IPS DF 6.9 (cell line): ENCODE results near the gene USP12.
A peak's percentile ranks its signal among the peaks of the same experiment; 100 is the strongest.

Experiments
- DNase-seq: peaks from one replicate; pipeline ENCODE4 v3.0.0-alpha.2; 2013; ENCODE audit warnings: low read depth, low spot score
- H3K27ac ChIP-seq: one replicate; pipeline ENCODE4 v1.5.1; 2013; ENCODE audit warnings: low read length, control low read depth
- H3K27me3 ChIP-seq: 2 replicates; pipeline ENCODE4 v1.6.1; 2013; ENCODE audit warnings: mild to moderate bottlenecking, low read length; ENCODE audit not compliant: control insufficient read depth, insufficient read depth
- H3K36me3 ChIP-seq: 2 replicates; pipeline ENCODE4 v1.6.1; 2013; ENCODE audit warnings: low read length; ENCODE audit not compliant: control insufficient read depth, insufficient read depth
- H3K4me1 ChIP-seq: 2 replicates; pipeline ENCODE4 v1.6.1; 2013; ENCODE audit warnings: low read length; ENCODE audit not compliant: control insufficient read depth, insufficient read depth
- H3K4me3 ChIP-seq: 2 replicates; pipeline ENCODE4 v1.5.1; 2013; ENCODE audit warnings: mild to moderate bottlenecking, low read length
- H3K9me3 ChIP-seq: 2 replicates; pipeline ENCODE4 v1.6.1; 2013; ENCODE audit warnings: low read length, inconsistent platforms; ENCODE audit not compliant: control insufficient read depth, insufficient read depth
- WGBS: extraction: QIAGEN DNeasy Blood & Tissue Kit; methylation state at CpG from one replicate; pipeline ENCODE4 v1.1.7; 2013; ENCODE audit warnings: mixed read lengths, missing lambda C conversion rate; ENCODE audit not compliant: insufficient read length, insufficient coverage; 5-methylcytosine and 5-hydroxymethylcytosine counted together

The USP12 gene

DNA sequence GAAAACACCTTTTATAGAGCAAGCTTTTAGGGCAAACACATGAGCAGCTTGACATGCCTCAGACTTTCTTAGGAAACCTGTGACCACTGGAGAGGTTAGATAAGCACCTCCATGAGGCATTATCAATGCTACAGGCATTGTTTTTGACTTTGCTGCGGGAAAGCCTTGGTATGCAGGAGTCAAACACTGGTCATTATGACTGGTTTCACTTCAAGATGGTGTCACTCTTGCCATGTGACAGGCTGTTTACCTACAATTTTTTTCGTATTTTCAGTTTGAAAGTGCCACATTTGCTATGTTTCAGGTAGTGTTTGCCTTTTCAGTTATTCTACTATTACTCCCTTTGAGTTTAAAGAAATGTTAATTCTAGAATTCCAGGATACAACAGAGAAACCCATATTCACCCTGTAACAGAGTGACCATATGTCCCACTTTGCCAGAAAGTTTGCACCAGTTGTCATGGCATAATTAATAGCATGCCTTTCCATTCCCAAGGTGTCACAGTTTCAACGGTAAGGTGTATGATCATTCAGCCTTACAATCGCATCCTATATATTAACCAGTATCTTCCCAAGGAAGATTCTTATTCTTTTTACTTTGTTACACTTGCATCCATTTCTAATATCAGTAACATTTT lies 33.0 kb downstream of the USP12 start:
- Histone ChIP-seq H3K27me3 (no peaks in the 10 kb centered on the region), H3K9me3 (no peaks in the 10 kb centered on the region), H3K4me1 (peaks cover 2% of the 10 kb centered on the region; the same call in 1 of the 2 replicates), H3K27ac (no peak overlapping the region), H3K4me3 (no peak overlapping the region), H3K36me3 (no peaks in the 10 kb centered on the region)
- DNase-seq = no peak
- no CpG with 5 or more reads among the region's 4 CpGs for WGBS

DNA sequence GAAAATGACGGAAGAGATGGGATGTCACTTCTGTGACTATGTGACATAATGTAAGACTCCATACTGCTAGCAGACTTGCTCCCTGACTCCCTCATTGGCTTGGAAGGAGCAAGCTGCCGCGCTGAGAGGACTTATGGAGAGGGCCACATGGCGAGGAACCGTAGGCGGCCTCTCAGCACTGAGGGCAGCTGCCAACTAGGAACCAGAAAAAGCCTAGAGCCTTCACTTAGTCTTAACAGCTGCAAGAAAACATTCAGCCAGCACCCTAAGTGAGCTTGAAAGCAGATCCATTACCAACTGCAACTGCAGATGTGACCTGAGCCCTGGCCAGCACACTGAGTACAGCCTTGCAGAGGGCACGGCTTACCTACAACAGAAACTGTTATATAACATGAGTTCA lies 33.9 kb downstream of the USP12 start:
- no peak overlapping the region for H3K27ac ChIP-seq
- no peak for DNase-seq
- H3K4me1 ChIP-seq = peaks cover 2% of the 10 kb centered on the region; the same call in 1 of the 2 replicates
- no CpG with 5 or more reads among the region's 7 CpGs for WGBS
- H3K27me3 ChIP-seq = no peaks in the 10 kb centered on the region
- no peak overlapping the region for H3K4me3 ChIP-seq
- H3K36me3 ChIP-seq = no peaks in the 10 kb centered on the region
- H3K9me3 ChIP-seq = no peaks in the 10 kb centered on the region

DNA sequence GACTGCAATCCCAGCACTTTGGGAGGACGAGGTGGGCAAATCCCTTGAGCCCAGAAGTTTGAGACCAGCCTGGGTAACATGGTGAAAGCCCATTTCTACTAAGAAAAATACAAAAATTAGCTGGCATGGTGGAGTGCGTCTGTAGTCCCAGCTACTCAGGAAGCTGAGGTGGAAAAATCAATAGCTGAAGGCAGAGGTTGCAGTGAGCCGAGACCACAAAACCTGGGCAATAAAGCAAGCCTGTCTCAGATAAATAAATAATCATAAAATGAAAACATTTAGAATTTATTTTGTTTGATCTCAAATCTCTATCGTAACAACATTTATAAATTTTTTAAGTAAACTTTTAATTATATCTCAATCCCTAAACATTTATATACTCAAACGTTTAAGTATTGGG lies 36.6 kb downstream of the USP12 start:
- Histone ChIP-seq H3K27ac (no peak overlapping the region), H3K4me1 (peaks cover 3% of the 10 kb centered on the region; the same call in 1 of the 2 replicates), H3K27me3 (no peaks in the 10 kb centered on the region), H3K4me3 (no peak overlapping the region), H3K36me3 (no peaks in the 10 kb centered on the region), H3K9me3 (no peaks in the 10 kb centered on the region)
- WGBS = 100% methylated on average over 2 of the region's 5 CpGs
- DNase-seq = no peak

DNA sequence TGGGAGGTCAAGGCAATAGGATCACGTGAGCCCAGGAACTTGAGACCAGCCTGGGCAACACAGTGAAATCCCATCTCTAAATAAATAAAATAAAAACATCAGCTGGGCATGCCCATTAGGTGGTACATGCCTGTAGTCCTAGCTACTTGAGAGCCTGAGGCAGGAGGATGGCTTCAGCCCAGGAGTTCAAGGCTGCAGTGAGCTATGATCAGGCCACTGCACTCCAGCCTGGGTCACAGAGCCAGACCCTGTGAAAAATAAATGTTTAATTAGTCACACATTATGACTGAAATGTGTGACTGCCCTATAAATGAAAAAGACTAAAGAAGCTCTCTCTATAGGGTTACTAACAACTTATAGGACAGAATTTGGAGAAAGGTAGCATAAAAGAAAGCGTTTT lies 37.7 kb downstream of the USP12 start:
- Histone ChIP-seq H3K27me3 (no peaks in the 10 kb centered on the region; the same call in 1 of the 2 replicates), H3K27ac (no peak overlapping the region), H3K36me3 (no peaks in the 10 kb centered on the region), H3K9me3 (no peaks in the 10 kb centered on the region), H3K4me1 (peaks cover 4% of the 10 kb centered on the region; the same call in 1 of the 2 replicates), H3K4me3 (no peak overlapping the region)
- DNase-seq = no peak
- WGBS = no CpG with 5 or more reads among the region's 2 CpGs

DNA sequence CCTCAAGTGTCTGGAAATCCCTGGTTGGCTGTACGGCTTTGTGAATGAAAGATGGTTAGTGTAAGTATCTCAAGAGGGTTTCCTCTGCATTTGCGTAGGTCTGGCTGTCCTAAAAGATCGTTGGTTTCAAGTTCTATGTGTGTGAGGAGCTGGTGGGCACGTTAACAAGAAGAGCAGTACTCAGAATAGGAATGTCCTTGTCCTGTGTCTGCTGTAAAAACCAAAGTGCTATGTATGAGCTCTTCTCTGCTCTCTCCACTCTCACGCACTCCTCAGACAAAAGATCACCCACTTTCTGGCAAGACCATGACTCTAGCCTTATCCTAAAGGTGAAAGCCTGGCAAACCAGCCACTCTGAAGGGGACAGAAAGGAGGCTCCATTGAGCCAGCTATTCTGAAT lies 39.1 kb downstream of the USP12 start:
- H3K36me3 ChIP-seq = no peaks in the 10 kb centered on the region
- DNase-seq = no peak
- no peak overlapping the region for H3K27ac ChIP-seq
- peaks cover 2% of the 10 kb centered on the region; the same call in 1 of the 2 replicates for H3K4me1 ChIP-seq
- WGBS = no CpG with 5 or more reads among the region's 5 CpGs
- no peak overlapping the region for H3K4me3 ChIP-seq
- no peaks in the 10 kb centered on the region for H3K9me3 ChIP-seq
- H3K27me3 ChIP-seq = no peaks in the 10 kb centered on the region; the same call in 1 of the 2 replicates

DNA sequence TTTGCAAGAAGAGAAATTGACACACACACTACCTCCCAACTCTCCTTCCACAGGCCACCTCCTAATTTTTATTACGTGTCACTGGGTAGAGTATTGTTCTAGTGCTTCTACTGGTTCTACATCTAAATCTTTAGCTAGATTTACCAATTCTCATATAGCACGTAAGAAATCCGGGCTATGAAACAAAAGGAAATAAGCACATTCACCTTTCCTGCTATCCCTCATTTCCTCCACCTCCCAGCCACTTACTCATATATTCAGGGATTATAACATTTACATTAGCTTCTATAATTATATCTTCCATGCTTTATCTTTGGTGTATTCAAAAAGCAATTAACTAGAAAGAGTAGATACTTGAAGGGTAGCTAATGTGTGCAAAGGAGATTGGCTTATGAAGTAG lies 39.7 kb downstream of the USP12 start:
- H3K27me3 ChIP-seq = no peaks in the 10 kb centered on the region; the same call in 1 of the 2 replicates
- no peak overlapping the region for H3K27ac ChIP-seq
- DNase-seq = no peak
- no peaks in the 10 kb centered on the region for H3K9me3 ChIP-seq
- WGBS = no CpG with 5 or more reads among the region's 3 CpGs
- no peaks in the 10 kb centered on the region for H3K36me3 ChIP-seq
- no peak overlapping the region for H3K4me3 ChIP-seq
- peaks cover 2% of the 10 kb centered on the region; the same call in 1 of the 2 replicates for H3K4me1 ChIP-seq

DNA sequence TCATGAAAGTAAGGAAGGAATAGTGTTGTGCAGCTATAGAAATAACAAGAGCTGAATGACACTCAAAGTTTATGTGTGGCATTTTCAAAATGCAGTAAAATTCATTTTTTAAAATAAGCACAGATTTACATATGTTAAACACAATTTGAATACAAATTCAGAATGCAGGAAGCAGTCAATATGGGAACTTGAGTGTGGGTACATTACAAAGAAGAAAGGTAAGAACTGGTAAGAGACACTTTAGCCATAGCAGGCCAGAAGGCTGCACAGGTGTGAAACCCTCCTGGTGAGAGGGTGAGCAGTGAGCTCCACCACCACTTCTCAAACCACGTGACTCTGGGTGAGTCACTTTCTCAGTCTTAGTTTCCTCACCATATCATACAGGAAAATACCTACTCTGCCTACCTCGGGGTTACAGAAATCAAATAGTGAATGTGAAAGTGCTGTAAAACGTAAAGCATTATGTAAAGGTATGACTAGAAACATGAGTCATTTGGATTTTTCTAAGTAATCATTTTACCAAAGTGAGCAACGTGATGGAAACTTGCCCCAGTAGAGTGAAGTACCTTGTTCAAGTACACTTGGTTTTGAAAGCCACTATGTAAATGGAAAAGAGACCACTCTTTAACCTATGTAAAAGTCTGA lies 40.5 kb downstream of the USP12 start:
- H3K36me3 ChIP-seq = no peaks in the 10 kb centered on the region
- H3K4me1 ChIP-seq = peaks cover 2% of the 10 kb centered on the region; the same call in 1 of the 2 replicates
- no CpG with 5 or more reads among the region's 4 CpGs for WGBS
- no peaks in the 10 kb centered on the region; the same call in 1 of the 2 replicates for H3K27me3 ChIP-seq
- H3K4me3 ChIP-seq = no peak overlapping the region
- H3K27ac ChIP-seq = no peak overlapping the region
- DNase-seq = peak; percentile 9
- H3K9me3 ChIP-seq = no peaks in the 10 kb centered on the region

DNA sequence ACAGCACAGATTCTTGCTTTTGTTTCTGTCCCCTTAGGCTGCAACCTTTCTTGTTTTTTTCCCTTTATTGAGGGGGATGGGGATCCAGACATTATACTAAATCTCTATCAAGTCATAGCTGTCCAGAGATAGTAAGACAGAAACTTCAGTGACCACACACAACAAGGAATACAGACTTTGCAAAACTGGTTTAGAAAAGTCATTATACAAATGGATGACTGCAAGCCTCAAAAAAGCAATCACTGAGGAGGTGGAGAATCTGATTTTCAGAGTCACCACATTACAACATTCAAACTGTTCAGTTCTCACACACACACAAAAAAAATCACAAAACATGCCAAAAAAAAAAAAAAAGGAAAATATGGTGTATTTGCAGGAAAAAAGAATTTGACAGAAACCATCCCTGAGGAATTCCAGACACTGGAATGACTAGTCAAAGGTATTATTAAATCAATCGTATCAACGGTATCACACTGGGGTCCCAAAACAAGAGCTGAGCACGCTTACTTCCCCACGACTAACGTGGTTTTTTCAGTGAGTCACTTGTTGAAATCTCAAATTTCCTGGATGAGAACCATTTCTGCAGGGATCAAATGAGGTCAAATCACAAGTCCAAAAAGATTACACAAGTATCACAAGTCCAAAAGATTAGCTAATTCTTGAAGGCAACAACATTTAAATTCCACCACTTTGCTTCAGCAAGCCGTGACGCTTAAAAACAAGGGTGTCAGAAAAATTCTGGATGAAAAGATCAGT lies 41.2 kb downstream of the USP12 start:
- H3K9me3 ChIP-seq = no peaks in the 10 kb centered on the region
- H3K27ac ChIP-seq = no peak overlapping the region
- no peak overlapping the region for H3K4me3 ChIP-seq
- DNase-seq = no peak
- H3K36me3 ChIP-seq = no peaks in the 10 kb centered on the region
- H3K4me1 ChIP-seq = peaks cover 2% of the 10 kb centered on the region; the same call in 1 of the 2 replicates
- H3K27me3 ChIP-seq = no peaks in the 10 kb centered on the region; the same call in 1 of the 2 replicates
- WGBS = no CpG with 5 or more reads among the region's 7 CpGs

DNA sequence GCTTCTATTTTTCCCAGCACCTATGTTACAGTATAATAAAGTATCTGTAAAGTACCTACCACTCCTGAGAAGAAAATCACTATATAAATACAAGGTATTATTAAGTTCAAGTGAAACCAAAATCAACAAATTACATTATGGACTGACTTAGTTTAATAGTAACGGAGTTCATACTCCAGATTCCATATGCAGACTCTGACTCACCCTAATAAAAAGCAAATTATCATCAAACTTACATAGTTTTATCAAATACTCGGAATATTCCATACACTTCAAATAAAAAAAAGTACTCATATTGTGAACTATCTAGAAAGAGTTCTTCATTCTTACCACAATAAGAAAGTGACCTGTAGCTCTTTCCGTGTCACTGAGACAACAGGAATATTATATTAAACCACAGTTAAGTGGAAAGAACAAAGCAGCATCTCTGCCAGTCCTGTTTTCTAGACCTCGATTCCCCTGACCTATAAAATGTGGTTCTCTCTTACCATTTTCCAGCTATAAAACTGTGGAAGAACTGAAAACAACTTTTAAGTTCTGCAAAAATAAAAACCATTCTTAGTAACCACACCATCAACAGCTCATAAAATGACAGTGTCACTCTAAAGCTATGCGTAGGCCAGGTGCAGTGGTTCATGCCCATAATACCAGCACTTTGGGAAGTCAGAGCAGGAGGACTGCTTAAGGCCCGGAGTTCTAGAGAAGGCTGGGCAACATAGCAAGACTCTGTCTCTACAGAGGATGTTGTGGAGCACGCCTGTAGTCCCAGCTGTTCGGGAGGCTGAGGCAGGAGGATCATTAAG lies 42.6 kb downstream of the USP12 start:
- no peaks in the 10 kb centered on the region; the same call in 1 of the 2 replicates for H3K27me3 ChIP-seq
- DNase-seq = no peak
- peaks cover 2% of the 10 kb centered on the region; the same call in 1 of the 2 replicates for H3K4me1 ChIP-seq
- no peak overlapping the region for H3K27ac ChIP-seq
- no peaks in the 10 kb centered on the region; the same call in 1 of the 2 replicates for H3K9me3 ChIP-seq
- H3K4me3 ChIP-seq = no peak overlapping the region
- 100% methylated on average over 1 of the region's 8 CpGs for WGBS
- no peaks in the 10 kb centered on the region; the same call in 1 of the 2 replicates for H3K36me3 ChIP-seq

DNA sequence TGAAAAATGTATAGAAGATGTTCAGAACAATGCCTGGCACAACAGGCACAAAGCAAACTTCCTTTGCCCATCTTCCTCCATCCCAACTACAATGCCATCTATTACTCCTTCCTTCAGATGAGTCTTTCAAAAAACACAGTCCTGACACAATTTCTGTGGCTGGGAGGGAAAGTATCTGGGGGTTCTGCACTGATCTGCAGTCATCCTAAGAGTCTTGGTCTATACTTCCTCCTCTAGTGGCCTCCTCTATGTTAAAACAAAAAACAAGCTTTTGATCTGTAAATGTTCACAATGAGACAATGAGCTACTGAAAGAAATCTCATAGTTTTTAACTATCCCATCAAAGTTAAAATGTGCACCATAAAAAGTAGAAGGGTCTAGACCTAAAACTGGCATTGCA lies 44.8 kb downstream of the USP12 start:
- H3K9me3 ChIP-seq = no peaks in the 10 kb centered on the region; the same call in 1 of the 2 replicates
- no peaks in the 10 kb centered on the region; the same call in 1 of the 2 replicates for H3K36me3 ChIP-seq
- peaks cover 2% of the 10 kb centered on the region; the same call in 1 of the 2 replicates for H3K4me1 ChIP-seq
- no peak overlapping the region for H3K27ac ChIP-seq
- H3K27me3 ChIP-seq = no peaks in the 10 kb centered on the region; the same call in 1 of the 2 replicates
- no peak overlapping the region for H3K4me3 ChIP-seq
- DNase-seq = no peak
